HT1080 (cell line): Measurements from ENCODE around the gene GNLY. TPM values are rescaled to one million over a fixed set of nuclear protein-coding genes. Genes with fewer than 3 reads are reported as not detected.
"Not testable (repeated sequence)": the region's sequence is repeated elsewhere in the genome, so short reads cannot be mapped to it uniquely, and the experiment has no call there.

Source experiments
- DNase-seq: peaks from one replicate; pipeline ENCODE4 v3.0.0-alpha.2; 2015; ENCODE audit warnings: low read depth
- polyA plus RNA-seq, 2 experiments: library from polyadenylated mRNA; depleted of rRNA; stranded (reverse); fragments of >200 nt; gene quantifications; 2 replicates each; pipeline ENCODE4 v1.2.3, GENCODE V29; 2015
- total RNA-seq: library from RNA; depleted of rRNA; stranded (reverse); fragments of >200 nt; shearing (Covaris generic); gene quantifications from 2 replicates; pipeline ENCODE4 v1.2.3, GENCODE V29; 2014; rRNA removed

The GNLY gene
- not detected in 2 replicates for total RNA-seq
- polyA plus RNA-seq (2015; cell fraction: cytosol; rRNA removed) = not detected in 2 replicates
- not detected in 2 replicates for polyA plus RNA-seq (2015; cell fraction: nucleus; rRNA removed)

DNA sequence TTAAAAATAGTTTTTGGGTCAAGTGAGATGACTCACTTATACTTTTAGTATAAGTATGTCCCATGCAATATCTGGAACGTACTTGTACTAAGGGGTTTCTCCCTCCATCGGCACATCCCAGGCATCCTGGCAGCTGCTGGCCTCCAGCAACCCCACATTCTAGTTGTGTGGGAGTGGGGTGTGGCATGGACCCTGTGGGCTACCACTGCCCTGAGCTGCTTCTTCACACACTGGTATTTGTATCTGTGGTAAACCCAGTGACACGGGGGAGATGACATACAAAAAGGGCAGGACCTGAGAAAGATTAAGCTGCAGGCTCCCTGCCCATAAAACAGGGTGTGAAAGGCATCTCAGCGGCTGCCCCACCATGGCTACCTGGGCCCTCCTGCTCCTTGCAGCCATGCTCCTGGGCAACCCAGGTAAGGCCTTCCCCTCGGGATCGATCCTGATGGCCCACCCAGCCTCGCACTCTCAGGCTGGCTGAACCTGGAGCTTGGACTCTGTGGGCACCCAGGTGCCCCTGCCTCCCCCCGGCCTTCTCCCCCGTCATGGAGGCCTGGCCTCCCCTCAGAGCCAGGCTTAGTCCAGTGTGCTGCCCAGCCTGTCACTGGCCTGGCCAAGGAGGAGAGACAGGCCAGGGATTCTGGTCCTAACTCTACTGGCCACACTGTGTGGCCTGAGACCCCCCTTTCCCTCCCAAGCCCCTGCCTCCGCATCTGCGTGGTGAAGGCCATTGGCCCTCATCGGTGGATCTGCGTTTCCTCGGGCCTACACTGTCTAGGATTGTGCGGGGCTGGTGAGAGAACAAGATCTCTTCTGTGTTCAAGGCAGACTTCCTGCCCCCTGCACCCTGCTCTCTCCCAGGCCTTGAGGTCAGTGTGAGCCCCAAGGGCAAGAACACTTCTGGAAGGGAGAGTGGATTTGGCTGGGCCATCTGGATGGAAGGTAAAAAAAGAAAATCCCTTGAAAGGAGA lies at the start of gene GNLY:
Gene GNLY, plus strand, starts transcription at position 307 of the 974 bp plus-strand sequence. Its CDS starts 61 bp downstream, at position 368.
- no peak for DNase-seq

DNA sequence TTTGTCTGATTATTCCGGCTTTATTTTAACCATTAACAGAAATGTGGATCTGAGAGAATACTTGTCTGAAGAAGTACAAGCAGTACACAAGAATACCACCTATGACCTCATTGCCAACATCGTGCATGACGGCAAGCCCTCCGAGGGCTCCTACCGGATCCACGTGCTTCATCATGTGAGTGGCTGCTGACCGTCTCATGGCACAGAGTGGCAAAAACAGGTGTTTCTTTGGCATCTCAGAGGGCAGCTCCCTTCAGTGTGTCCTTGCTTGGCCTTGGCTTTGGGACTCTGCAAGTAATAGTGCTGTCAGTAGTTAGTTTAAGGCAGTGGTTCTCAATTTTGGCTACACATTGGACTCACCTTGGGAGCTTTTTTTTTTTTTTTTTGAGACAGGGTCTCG lies 49.2 kb upstream of the GNLY start:
- DNase-seq = no peak

- DNase-seq = no peak
Observed at GRCh38 chr2:85646166-85646565, 48.0 kb upstream of the GNLY start.

GRCh38 chr2:85647823-85648526 lies 46.2 kb upstream of the GNLY start:
- DNase-seq = no peak

DNA sequence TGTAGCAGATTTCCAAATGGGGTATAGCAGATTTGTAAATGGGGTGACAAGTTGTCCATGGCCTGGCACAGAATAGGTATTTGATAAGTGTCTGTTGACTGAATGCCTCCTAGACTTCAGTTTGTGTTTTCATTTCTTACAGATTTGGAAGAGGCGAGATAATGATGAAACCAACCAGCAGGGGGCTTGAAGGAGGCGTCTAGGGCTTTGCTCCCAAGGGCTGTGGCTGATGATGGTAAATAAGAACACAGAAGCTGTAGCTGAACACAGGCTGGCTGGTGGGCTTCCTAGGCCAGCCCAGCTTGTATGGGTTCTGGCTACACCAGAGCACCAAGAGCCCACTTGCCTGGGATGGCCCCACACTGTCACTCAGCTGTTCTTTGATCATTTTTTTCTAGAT lies 45.5 kb upstream of the GNLY start:
- peak; percentile 28 for DNase-seq

GRCh38 chr2:85649201-85650190 lies 44.7 kb upstream of the GNLY start:
- no peak for DNase-seq

DNA sequence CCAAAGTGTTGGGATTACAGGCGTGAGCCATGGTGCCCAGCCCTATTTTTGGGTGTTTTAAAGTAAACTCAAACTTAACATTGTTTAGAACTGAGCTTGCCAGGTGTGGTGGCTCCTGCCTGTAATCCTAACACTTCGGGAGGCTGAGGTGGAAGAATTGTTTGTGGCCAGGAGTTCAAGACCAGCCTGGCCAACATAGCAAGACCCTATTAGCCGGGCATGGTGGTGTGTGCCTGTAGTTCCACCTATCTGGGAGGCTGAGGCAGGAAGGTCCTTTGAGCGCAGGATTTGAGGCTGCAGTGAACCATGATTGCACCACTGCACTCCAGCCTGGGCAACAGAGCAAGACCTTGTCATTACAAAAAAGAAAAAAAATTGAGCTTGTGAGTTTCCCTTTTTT lies 43.7 kb upstream of the GNLY start:
- DNase-seq = no peak

DNA sequence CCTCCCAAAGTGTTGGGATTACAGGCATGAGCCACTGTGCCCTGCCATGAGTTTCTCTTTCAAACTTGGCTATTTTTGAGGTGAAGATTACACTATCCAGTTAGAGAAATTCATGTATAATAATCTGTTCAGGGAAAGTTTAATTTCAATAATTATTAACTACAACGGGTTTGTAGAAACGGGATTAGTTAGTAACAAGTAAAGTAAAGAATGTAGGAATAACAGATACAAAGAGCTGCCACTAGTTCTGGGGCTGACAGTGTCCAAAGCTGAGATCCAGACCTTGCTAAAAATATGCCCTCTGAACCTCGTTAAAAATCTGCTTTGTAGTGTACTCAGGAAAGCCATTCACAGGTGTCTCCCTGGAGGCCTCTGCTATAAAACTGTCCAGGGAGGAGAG lies 43.1 kb upstream of the GNLY start:
- DNase-seq = no peak

GRCh38 chr2:85652056-85652455 lies 42.1 kb upstream of the GNLY start:
- DNase-seq = no peak

- no peak for DNase-seq
Observed at GRCh38 chr2:85653996-85654395, 40.2 kb upstream of the GNLY start.

GRCh38 chr2:85655961-85656417 lies 38.2 kb upstream of the GNLY start:
- DNase-seq = no peak

DNA sequence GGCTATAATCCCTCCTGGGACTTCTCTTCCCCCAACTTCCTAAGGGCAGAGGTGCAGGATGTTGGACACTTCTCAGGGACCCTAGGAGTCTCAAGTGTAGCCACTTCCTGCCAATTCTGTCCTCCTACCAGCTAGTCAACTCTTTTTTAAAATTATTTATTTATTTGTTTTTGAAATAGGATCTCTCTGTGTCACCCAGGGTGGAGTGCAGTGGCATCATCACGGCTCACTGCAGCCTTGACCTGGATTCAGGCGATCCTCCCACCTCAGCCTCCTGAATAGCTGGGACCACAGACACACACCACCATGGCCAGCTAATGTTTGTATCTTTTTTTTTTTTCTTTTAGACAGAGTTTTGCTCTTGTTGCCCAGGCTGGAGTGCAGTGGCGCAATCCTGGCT lies 37.7 kb upstream of the GNLY start:
- DNase-seq = no peak

GRCh38 chr2:85657399-85657798 lies 36.8 kb upstream of the GNLY start:
- not testable (repeated sequence) for DNase-seq

DNA sequence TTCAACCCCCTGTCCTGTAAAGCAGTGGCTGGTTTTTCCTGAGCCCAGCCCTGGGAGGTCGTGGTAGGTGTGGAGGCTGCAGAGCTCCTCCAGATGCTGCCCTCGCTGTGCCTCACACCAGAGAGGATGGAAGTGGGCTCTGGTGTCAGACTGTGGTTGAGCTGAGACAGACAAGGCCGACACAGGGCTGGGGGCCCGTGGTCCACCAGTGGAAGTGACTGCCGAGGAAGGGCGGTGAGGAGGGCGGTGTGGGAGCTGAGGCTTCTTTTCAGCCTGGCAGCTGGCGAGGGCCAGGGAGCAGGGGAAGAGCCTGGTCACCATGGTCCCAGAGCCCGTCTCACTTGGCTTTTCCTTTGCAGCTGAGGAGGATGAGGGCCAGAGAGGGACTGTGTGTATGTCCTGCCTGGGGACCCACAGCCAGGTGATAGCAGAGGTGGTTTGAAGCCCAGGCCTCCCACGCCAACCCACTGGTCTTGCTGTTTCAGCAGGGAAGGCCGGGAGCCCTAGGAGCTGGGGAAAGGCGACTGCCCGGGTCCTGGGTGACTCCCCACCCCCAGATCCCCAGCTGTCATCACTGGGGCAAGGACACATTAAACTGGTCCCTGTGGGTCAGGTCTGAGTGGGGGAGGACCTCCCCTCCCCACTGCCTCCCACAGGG lies 34.7 kb upstream of the GNLY start:
- no peak for DNase-seq

GRCh38 chr2:85660301-85660700 lies 33.9 kb upstream of the GNLY start:
- DNase-seq = not testable (repeated sequence)

DNA sequence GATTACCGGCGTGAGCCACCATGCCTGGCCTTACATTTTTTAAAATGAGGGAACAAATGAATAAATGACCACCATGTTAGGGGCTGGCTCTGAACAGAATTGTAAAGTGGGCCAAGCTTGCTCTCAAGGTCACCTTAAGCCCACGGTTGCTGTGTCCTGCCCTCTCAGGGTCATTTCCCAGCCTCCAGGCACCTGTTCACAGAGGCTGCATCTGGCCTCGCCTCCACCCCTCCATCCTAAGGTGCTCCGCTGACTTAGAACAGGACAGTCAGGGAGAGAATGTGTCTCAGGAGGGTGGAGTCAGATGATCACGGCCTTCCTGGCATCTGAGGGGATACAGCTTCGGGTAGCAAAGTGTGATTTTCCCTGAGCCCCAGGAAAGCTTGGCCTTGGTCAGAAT lies 33.4 kb upstream of the GNLY start:
- DNase-seq = no peak

DNA sequence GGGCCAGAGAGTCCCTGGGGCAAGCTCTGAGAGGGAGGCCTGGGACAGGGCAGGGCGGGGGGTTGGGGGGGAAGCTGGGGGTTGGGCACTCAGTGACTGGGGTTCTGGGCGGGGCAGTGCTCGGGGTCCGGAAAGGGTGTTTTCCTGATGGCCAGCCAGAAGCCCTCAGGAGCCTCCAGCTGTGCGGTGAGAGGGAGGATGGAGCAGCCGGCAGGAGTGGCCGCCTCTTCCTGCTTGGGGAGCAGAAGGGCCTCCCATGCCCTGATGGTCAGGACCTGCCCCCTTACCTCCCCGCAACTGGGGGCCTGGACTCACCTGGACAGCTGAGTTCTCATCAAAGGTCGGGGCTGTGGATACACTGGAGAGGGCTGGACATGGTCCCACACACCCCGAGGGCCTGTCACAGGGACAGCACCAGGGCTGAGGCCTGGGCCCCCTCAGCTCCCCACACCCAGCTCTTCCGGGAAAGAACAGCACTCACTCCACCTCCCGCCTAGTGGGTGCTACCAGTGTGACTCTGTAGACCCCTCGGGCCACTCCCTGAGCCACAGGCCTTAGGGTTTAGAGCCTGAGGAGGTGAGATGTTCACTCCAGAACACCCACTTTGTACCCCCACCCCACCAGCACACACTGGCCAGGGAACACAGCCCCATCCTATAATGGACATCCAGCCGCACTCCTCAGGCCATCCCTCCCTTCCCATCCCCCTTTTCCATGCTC lies 32.9 kb upstream of the GNLY start:
- no peak for DNase-seq

DNA sequence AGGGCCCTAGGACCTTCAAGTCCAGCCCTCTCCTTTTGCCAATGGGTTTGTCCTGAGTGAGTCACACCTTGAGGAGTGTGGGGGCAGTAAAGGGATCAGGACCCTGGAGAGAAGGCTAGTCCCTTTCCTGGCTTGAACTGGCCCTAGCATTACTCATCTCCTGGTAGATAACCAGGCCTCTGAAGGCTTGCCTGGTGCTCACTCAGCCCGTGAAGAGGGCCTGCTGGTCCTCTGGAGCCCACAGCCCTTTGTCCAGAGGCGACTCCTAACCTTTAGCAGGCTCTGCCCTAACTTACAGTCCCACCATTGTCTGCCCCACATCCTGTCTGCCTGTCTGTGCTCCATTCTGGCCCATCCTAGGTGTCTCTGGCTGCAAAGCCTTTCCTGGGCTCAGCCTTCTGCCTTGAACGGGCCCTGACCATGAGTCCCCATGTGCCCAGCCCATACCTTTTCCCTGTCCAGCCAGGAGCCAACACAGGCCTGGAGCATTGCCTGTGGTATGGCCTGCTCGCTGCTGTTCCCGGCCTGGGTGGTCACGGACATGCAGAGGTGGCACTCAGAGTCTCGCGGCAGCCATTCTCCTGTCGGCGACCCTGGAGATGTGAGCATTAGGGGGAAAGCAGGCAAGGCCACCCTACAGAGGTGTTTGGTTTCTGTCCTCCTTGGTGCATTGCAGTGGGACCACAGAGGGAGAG lies 31.1 kb upstream of the GNLY start:
- peak; percentile 91 for DNase-seq
